IPS DF 19.7 (cell line): Measurements from ENCODE around the gene CIAPIN1.
"Not testable (repeated sequence)": the region's sequence is repeated elsewhere in the genome, so short reads cannot be mapped to it uniquely, and the experiment has no call there.

Experiments
- DNase-seq: peaks from one replicate; pipeline ENCODE4 v3.0.0-alpha.2; 2013; ENCODE audit warnings: low read depth, low spot score

The CIAPIN1 gene

DNA sequence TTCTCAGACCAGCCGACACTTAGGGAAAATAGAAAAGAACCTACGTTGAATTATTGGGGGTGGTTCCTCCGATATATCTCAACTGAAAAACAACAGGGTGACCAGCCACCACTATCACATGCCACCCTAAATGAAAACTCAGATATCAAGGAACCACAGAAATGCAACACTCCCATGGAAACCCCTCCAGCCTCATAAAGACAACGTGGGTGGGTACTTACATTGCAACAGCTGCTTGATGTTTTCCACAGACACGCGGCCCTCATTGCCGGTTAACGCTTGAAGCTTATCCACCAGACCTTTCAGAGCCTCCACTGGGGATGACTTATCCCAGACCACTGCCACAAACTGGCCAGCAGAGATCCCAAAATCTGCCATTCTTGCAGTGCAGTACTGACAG, 6.6 kb downstream of the CIAPIN1 start:
- DNase-seq, result not testable (repeated sequence)

- not testable (repeated sequence) for DNase-seq
These were observed 7.2 kb downstream of the CIAPIN1 start for GRCh38 chr16:57439947-57440346.

GRCh38 chr16:57435838-57436237, 11.3 kb downstream of the CIAPIN1 start:
- no peak for DNase-seq

- DNase-seq, result no peak
These were observed 13.2 kb downstream of the CIAPIN1 start for GRCh38 chr16:57434003-57434402.

DNA sequence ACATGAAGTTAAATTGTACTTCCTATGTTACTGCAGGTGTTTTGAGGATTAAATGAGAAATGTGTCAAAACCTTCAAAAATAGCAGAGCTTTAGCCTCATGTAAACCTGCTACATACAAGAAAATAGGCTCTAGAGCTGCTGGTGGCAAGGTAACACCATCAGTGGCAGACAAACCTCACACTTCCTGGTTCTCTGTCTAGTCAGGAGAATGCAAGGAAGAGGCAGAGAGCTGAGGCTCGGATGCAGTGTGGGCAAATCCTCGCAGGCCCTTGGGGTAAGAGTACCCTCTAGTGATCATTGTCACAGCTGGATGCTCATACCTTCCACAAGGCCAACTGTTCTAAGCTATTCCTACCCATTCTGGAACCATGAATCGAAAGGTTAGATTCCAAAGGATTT, 14.2 kb downstream of the CIAPIN1 start:
- no peak for DNase-seq

- DNase-seq, result no peak
These were observed 14.7 kb downstream of the CIAPIN1 start for GRCh38 chr16:57432505-57432904.

GRCh38 chr16:57430955-57431354, 16.2 kb downstream of the CIAPIN1 start:
- no peak for DNase-seq

- no peak for DNase-seq
These were observed 19.4 kb downstream of the CIAPIN1 start for GRCh38 chr16:57427824-57428223.

GRCh38 chr16:57427307-57427706, 19.9 kb downstream of the CIAPIN1 start:
- DNase-seq, result no peak

GRCh38 chr16:57426356-57426755, 20.8 kb downstream of the CIAPIN1 start:
- no peak for DNase-seq

GRCh38 chr16:57424583-57424982, 22.6 kb downstream of the CIAPIN1 start:
- no peak for DNase-seq

DNA sequence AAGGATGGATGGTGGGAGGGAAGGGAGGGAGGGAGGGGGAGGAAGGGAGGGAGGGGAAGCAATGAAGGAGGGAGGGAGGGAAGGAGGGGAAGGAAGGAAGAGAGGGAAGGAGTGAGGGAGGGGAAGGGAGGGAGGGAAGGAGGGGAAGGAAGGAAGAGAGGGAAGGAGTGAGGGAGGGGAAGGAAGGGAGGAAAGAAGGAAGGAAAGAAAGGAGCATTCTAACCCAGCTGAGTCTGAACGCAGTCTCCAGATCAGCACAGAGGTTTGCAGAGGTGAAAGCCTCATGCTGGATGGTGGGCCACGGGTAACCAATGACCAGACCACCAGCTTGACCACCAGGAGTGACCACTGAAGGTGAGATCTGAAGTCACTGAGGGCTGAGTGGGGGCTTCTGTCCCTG, 24.0 kb downstream of the CIAPIN1 start:
- DNase-seq, result no peak

DNA sequence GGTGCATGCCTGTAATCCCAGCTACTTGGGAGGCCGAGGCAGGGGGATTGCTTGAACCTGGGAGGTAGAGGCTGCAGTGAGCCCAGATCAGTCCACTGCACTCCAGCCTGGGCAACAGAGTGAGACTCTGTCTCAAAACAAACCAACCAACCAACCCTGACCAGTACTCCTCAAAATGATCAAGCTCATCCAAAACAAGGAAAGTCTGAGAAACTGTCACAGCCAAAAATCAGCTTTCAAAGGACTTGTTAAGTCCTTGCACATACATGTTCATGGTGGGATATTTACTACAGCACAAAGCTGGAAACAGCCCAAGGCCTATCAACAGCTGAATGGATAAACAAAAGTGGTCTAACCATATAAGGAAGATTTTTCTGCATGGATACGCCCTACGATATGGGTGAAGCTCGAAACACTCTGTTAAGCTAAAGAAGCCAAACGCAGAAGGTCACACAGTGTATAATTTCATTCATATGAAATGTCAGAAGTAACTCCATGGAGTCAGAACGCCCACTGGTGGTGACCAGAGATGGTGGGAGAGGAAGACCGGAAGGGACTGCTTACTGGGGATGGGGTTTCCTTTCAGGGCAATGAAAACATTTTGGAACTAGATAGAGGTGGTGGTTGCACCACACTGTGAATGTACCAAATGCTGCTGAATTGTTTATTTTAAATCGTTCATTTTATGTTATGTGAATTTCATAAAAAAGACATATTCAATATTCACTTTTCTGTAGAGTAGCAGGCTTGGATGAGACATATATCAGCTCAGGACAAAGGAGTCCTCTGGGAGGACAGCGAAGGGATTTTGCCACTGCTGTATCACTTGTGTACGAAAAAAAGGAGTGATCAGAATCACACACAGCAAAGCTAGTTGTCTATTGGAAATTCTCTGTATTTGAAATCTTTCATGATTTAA, 24.9 kb downstream of the CIAPIN1 start:
- DNase-seq, result no peak

GRCh38 chr16:57419506-57419905, 27.7 kb downstream of the CIAPIN1 start:
- DNase-seq, result no peak

DNA sequence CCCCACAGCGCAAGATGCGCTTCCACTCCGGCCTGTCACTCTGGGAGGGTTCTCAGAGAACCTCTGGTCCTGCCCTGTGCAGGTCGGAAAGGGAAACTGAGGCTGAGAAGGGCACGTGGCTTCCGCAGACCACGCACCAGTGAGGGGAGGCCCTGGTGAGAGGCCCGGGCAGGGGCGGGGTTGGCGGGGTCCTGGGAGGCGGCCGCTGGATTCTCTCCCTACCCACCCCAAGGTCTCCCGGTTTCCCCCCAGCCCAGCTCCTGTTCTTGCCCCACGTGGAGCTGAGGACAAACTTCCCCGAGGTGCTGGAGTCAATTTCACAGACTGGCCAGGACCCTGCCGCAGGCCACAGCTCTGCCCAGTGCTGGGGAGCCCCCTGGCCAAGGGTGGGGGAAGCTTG, 31.1 kb downstream of the CIAPIN1 start:
- no peak for DNase-seq

- no peak for DNase-seq
These were observed 33.5 kb downstream of the CIAPIN1 start for GRCh38 chr16:57413733-57414132.

DNA sequence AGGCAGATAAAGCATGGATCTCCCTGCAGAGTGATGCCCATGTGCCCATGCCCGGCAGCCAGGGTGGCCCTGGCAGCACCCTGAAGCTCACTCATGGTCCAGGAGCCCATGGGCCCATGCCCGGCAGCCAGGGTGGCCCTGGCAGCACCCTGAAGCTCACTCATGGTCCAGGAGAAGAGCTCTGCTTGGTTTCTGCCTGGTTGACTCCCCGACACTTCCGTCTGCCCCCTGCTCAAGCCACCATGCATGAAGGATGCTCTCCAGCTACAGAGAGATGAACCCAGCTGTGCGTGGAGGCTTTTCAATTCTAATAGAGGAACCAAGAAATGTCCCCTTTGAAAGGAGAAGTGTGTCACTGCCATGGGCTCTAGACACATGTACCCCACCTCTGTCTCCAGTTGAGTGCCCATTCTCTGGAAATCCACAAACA, 33.9 kb downstream of the CIAPIN1 start:
- no peak for DNase-seq

DNA sequence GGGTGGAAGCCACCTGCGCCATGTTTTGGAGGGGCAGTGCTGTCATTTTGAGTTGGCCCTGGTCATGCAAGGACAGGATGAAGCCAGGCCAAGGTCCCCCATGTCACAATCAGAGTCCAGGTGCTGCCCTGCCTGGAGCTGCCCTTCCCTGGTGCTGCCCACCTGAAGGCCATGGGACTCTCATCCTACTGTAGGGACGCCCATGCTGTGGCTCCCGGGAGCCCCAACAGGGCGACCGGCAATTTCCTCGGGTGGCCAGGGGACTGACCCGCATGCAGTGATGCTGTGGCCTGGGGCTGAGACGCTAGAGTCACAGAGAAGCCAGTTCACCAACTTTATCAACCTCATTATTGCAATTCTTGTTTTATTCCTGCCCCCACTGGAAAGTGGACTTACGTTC, 34.6 kb downstream of the CIAPIN1 start:
- no peak for DNase-seq

- no peak for DNase-seq
These were observed 35.7 kb downstream of the CIAPIN1 start for GRCh38 chr16:57411362-57411976.

- no peak for DNase-seq
These were observed 37.2 kb downstream of the CIAPIN1 start for GRCh38 chr16:57409870-57410587.

GRCh38 chr16:57409065-57409464, 38.1 kb downstream of the CIAPIN1 start:
- no peak for DNase-seq
